ENCODE data around the gene NFS1.
A peak's percentile ranks its signal among the peaks of the same experiment; 100 is the strongest.
"Not testable (repeated sequence)": the region's sequence is repeated elsewhere in the genome, so short reads cannot be mapped to it uniquely, and the experiment has no call there.

NFS1 gene

DNA sequence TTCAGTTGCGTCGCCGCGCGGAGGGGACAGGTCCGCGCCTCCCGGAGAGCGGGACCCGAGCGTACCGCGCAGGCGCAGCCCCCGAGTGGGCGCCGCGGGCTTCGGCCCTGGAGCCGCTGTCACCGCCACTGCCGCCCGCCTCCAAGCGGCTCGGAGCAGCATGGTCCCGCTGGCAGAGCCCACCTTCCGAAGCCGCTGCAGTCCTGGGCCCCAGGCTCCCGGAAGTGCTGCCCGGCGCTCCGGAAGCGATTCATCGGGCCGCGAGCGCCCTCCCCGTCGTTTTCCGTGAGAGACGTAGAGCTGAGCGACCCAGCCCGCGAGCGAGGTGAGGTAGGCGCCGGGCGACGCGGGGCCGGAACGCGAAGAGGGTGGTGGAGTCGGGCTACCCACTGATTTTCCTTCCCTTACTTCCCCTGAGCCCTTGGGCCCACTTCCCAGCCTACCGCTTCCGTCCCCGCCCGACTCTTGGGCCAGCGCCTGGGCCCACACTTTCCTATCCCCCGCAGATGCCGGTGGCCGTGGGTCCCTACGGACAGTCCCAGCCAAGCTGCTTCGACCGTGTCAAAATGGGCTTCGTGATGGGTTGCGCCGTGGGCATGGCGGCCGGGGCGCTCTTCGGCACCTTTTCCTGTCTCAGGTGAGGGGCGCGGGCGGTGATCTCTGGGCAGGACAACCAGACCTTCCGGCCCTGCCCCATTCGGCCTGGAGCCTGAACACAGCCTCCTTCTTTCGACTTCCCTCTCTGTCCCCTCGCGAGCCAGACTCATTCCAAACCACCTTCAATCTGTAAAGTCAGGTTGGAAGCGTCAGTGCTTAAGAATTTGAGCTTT is at the start of gene NFS1, which contains the start of gene ROMO1:
Gene NFS1 (minus strand): TSS at position 226 of the 830 bp plus-strand sequence. CDS start 64 bp downstream, at position 162.
Gene ROMO1 (plus strand): TSS at position 279 of the 830 bp plus-strand sequence. CDS start 228 bp downstream, at position 507.
- peak; percentile 64 for DNase-seq (ENCODE audit: low read depth, low spot score)

DNA sequence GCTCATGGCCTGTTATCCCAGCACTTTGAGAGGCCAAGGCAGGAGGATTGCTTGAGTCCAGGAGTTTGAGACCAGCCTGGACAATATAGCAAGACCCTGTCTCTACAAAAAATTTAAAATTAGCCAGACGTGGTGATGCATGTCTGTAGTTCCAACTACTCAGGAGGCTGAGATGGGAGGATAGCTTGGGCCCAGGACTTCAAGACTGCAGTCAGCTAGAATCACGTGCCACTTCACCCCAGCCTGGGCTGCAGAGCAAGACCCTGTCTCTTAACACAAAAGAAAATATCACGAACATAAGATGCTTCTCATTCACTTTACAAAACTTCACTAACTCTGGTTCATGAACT is 45.3 kb upstream of the NFS1 start:
- not testable (repeated sequence) for DNase-seq (ENCODE audit: low read depth, low spot score)

DNA sequence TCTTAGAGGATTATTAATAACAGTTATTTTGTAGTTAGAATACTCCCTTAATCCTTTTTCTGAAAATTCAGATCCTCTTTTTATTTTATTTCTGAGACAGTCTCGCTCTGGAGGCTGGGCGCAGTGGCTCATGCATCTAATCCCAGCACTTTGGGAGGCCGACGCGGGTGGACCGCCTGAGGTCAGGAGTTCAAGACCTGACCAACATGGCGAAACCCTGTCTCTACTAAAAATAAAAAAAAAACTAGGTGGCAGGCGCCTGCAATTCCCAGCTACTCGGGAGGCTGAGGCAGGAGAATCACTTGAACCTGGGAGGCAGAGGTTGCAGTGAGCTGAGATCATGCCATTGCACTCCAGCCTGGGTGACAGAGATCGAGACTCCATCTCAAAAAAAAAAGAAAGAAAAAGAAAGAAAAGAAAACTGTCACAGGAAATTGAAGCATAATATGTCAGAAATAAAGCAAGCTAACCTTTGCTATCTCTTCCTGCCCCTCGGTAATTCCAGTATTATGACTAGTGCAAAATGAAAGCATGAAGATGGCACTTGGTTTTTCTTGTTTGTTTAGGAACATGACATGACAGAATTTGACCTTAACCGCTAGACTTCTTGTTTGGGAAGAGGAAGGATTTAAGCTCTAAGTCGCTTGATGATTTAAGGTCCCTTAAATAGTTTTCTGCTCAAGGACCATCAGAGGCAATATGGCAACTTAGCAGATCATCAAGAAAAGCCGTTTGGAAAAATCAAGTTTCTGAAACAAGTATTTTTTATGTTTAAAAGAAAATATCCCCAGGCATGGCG is 44.7 kb upstream of the NFS1 start:
- DNase-seq (ENCODE audit: low read depth, low spot score) = no peak

DNA sequence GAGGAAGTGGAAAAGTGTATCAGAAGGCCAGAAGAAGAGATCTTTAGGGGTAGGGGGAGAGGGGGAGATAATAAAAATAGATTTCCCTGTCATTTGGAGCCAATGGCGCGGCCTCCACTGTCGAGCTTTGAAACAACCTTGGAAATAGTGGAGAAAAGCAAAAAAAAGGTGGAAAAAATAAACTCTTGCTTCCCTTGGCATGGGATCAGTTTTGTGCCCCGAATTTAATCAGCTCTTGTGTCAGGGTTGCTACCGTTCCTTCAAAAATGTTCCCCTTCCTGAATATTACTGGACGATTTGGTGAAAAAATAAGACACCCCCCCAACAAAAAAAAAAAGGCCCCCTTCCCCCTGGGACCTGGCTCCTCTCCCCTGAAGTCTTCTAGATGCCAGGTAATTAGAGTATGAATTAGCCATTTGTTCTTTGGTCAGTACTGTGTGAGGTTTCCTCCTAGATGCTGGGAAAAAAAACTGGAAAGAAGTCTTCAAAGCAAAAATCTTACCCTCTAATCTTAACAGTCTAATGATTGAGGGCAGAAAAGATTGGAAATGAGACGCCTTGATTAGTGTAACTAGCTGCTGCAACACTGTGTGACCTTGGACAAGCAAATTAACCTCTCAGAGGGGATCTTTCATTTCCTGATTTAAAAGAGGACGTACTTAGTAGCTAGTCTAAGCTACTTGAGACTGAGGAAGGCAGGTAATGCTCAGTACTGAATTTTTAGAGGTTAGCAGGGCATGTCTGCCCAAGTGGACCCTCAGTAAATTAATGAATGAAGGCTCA is 43.8 kb upstream of the NFS1 start:
- no peak for DNase-seq (ENCODE audit: low read depth, low spot score)

DNA sequence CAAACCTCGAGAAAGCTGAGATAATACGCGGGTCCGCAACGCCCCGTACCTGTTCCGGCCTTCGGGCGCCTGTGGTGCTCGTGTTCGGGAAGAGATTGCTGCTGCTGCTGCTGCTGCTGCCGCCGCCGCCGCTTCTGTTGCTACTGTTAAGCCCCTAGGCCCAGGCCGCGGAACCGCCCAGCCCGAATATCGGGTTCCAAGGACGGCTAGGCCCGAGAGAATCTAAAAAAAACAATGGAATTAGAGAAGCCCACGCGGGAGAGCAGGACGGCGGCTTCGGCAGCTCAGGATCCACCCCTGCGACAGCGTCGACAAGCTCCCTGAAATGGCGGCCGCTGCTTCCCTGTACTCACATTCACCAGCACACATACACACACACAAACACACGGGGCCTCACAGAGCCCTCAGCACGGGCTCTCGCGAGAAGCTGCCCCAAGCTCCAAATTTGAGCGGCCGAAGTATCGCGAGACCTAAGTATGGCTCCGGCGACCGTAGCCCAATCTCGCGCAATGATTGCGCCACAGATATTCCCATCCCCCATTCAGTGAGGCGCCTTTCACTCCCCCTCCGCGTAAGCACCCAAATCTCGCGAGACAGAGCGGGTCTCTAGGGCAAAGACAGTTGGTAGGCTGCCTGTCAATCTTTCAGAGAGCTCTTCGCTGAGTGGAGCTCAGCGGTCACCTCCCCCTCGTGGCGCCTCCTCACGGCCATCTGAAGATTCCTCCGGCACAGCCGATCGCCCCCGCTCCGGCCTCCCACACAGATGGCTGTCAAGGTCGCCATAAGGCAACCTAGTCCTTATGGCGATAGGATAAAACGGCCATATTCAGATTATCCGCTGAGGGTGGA is 43.0 kb upstream of the NFS1 start, which contains the start of gene RBM39:
Gene RBM39 (minus strand): TSS at position 369 of the 849 bp plus-strand sequence. CDS start 1,386 bp downstream, outside the sequence.
- peak; percentile 100 for DNase-seq (ENCODE audit: low read depth, low spot score)

DNA sequence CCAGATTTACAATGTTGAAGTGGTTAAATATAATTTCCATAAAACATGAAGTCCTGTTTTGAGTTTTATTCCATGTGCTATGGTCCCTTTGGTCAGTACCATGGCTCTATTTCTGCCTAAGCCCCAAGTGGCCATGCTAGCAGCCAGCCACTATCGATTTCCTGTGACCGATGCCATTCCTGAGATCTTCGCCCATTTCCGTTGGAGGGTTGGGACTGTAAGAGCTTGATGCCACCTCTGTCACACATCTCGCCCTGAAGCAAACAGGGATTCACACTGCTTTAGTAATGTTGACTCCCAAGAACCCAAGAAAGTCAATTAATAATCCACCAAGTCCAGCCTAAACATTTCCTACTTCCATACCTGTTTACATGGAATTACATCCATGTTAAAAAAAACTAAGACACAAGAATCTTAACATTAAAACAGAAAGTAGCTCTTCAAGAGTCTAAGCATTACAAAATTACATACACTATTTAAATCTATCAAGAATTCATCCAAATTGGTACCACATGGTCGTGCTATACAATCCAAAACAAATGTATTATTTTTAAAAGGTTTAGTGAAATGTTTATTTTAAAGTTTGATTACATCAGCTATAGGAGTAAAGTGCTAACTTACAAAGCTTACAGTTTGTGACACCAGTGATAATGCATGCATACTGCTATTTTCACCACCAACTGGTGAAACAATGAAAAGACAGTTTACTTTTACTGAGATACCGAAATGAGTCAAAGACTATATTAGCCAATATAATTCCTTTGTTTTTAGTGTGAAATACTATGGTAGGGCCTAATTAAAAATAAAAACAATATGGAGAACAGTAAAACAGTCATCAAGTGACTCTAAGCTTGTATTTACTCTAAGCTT is 40.4 kb upstream of the NFS1 start:
- DNase-seq (ENCODE audit: low read depth, low spot score) = no peak

DNA sequence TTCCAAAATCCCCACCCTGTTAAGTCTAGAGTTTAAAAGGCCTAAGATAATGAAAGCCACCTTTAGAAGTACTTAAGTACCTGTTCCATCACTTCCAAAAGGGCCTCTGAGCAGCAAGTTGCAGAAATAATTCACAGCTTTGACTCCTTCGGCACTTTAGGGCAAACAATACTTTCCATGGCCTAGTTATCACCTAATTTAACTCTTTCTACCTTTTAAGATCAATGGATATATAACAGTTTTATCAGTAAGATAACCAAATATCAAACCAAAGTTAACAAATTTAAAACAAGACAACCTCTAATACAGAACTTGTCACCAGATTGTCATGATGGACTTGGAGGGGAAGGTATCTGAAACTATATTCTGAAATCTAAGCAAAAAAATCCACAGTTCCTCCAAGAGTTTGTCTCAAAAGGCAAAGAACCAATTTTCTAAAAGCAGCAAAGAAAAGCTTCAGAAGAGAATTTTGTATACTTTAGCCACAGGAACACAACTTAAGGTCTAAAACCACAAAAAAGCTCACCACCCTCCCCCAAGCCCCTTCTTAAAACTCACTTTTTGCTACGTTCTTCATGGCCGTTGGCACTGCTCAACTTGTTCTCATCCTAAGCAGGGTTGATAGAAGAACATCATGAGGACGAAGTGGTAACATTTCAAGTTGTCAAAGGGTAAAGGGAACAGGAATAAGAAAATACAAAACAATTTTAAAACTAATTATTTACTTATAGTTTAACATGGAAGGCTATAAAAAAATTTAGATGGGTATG is 39.4 kb upstream of the NFS1 start:
- DNase-seq (ENCODE audit: low read depth, low spot score) = no peak

DNA sequence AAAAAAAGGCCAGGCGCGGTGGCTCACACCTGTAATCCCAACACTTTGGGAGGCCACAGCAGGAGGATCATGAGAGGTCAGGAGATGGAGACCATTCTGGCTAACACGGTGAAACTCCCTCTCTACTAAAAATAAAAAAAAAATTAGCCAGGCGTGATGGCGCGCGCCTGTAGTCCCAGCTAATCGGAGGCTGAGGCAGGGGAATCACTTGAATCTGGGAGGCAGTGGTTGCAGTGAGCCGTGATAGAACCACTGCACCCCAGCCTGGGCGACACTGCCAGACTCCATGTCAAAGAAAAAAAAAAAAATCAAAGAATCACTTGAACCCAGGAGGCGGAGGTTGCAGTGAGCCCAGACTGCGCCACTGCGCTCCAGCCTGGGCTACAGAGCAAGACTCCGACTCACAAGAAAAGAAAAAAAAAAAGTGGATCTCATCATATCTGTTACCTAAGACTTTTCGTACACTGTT is 38.7 kb upstream of the NFS1 start:
- DNase-seq (ENCODE audit: low read depth, low spot score) = no peak

DNA sequence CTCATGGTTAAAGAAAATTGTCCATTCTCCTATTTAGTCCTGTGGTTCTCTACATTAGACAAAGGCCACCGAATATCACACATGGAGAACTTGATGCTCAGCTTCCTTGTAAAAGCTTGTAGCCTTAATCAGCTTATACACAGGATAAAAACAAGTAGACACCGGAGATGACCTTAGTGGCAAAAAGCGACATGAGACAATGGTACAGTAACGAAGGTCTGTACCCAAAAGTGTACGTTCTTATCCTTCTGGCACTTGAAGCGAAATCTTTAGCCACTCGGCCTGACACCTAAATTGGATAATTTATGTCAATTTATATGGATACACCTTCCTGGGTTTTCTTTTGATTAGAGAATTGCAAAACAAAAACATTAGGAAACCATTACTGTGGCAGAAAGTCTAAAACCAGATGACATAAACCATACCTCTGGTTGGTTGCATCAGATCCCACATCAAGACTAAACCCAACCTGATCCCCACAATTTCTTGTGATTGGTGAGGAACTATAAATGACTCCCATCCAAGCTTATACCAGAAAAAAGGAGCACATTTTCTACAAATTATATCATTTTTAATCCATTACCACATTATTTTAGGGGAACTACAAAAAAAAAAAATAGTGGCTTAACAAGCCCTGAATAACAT is 36.8 kb upstream of the NFS1 start:
- DNase-seq (ENCODE audit: low read depth, low spot score) = no peak

DNA sequence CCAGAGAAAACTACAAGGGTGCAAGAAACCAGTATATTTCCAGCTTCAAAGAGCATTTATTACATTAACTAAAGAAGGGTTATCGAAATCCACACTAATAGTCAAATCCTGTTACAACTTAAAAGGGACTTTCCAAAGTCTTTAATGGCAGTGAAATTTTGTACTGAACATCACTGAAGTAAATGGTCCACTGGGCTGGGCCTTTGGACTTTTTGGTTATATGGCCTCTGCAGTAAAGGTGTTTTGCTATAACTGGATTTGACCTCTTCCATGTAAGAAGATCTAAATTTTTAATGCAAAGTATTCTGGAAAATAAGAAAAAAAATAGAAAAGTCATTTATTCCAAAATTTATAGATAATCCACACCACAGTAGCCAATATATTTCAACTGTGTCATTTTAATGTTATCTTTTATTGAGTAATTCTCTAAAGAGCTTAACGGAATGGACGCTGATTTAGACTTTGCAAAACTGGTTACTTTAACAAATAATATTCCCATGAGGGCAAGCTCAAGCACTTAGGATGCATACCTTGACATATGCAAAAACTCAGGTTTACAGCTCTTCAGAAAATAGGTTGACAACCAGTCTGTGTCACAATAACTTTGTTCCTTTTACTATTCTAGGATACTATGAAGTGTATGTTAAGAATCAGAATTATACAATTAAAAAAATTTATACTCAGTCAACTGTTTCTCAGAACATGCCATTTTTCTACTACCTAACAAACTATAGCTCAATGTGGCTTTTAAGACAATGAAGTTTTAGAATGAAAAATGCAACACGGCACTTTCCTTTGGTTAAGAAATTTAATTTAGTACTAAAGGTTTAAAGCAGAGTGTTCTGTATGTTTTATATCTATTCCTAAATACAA is 35.9 kb upstream of the NFS1 start:
- no peak for DNase-seq (ENCODE audit: low read depth, low spot score)

DNA sequence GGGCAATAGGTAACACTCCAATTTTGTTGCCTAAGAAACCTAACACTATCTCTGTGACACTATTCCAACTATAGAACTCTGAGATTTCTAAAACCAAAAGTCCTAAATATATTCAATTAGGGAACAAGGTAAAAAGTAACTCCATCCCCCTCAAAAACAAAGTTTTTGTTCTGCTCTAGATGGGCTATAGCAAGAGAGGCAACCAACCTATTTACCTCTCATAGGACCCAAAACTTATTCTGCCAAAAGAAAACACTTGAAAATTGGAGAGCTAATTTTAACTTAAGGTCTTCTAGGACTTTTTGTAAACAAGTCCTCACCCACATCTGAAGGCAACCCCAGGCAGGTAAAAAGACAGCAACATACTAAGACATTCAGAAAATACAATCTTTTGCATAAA is 35.2 kb upstream of the NFS1 start:
- no peak for DNase-seq (ENCODE audit: low read depth, low spot score)

DNA sequence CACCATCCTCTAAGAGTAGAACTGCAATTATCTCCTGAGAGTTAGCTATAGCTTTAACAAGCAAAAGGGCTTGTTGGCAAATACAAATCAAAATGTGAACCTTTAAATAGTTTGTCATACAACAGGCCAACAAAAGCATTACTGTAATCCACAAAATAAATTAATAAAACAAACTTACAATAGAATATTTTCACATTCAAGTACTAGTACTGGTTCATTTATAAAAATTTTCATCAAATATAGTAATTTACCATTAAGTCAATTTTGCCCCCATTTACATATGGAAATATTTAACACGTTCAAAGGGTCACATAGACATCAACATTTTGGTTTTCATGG is 33.5 kb upstream of the NFS1 start:
- no peak for DNase-seq (ENCODE audit: low read depth, low spot score)

DNA sequence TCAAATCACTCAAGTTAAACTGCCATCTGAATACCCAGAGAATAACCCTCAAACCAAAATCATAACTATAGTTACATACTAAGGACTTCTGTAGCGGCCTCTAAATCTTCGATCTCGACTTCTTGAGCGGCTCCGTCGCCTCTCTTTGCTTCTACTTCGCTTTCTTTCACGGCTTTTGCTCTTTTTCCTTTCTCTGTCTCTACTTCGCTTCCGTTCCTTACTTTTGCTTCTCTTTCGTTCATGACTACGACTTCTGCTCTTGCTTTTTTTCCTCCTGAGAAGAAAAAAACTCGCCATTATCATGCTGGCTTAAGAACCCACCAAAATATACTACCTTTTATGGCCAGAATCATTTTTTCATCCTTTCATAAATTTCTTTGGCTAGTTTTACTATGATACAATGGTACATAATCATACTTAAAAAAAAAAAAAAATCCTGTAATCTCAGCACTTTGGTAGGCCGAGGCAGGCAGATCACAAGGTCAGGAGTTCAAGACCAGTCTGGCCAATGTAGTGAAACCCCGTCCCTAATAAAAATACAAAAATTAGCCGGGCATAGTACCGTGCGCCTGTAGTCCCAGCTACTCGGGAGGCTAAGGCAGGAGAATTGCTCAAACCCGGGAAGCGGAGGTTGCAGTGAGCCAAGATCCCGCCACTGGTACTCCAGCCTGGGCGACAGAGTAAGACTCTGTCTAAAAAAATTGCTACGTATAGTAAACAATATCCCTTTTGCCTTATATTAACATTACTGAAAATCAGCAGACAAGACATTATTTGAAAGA is 32.9 kb upstream of the NFS1 start:
- DNase-seq (ENCODE audit: low read depth, low spot score) = no peak

DNA sequence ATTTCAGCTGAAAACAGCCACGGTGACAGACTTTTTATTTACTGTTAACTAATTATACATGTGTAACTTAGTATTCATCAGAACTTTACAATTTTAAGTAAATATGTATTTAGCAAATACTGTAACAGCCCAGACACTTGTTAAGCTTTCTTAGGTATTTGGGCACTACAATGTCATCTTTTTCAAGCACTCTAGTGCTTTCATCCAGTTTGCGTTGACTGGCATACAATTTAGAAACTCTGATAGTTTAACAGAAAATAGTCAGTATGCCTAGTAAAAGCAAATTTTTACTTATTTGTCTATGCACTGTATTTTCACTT is 32.3 kb upstream of the NFS1 start:
- no peak for DNase-seq (ENCODE audit: low read depth, low spot score)

DNA sequence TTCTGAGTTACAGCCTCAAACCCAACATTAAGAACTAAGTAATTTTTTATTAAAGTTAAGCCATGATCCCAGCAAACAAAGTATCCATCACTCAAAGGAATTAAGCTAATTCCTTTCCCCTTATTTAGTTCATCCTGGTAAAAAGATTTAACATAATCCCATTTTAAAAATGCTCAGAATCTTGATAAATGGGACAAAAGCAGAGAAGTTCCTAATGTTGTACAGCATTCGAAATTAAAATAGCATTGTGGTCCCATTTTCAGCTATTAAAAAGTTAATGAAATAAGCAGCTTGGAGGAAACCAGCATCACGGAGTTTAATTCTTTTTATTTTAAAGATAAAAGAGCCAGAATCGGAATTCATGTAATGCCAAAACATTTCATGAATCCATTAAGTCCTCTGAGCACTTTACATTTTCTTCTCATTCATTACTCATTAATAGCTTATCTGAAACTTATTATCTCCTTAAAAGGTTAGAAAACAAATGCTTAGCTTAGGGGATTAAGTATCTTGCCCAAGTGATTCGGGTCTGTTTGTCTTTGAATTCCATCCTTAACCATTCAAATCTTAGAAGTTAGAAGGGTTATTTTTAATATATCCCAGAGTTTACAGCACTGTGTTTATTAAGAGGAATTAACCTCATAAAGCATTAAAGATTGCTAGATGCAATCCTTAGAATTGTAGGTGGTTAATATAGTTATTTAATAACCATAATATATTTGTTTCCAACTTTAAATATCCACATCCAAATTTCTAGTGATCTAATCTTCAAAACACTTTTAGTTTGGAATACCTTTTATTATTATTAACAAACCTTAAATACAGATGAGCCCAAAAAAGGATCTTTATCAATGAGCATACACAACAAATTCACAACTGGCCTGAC is 31.7 kb upstream of the NFS1 start:
- no peak for DNase-seq (ENCODE audit: low read depth, low spot score)

Data from iPS DF 19.7 (cell line).